Measurements from ENCODE around the gene HOXB6.

Gene HOXB6

DNA sequence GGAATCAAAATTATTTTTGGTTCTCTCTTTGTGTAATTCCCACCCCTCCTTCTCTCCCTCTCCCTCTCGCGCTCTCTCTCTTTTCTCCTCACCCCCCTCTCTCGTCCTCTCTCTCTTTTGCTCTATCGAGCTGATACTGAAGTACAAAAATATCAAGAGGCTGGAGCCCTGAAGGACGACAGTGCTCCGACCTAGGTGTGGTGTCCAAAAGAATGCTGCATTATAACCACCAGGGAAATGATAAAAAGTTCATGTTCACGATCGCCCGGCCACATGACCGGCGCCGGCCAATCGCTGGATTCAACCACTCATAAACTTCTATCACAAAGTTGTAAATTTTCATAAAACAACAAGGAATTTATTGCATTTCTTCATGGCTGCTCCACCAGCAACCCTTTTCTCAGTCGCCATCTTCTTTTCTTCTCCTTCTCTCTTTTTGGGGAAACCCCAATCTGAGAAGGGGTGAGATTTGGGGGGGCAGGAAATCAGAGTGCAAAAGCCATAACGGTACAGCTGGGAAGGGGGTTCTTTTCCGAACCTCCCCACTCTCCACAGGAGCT, at the start of gene HOXB6:
Gene HOXB6, minus strand, starts transcription at position 217 of the 560 bp plus-strand sequence. CDS start 6,836 bp downstream, outside the sequence.
- DNase-seq = no peak

DNA sequence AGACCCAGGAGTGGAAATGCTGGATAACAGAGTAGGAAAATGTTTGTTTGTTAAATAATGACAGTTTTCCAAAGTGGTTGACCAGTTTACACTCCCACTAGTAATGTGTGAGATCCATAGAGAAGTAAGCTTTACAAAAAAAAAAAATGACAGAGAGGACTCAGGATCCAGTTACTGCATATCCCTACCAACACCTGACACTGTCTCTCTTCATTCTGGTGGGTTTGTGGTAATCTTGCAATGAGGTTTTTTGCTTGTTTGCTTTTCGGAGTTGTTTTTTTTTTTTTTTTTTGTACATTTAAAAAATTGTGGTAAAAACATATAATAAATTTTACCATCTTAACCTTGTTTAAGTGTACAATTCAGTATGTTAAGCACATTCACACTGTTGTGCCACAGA, 45.0 kb upstream of the HOXB6 start:
- no peak for DNase-seq

- DNase-seq = no peak
Observed at GRCh38 chr17:48647963-48648245, 43.1 kb upstream of the HOXB6 start.

DNA sequence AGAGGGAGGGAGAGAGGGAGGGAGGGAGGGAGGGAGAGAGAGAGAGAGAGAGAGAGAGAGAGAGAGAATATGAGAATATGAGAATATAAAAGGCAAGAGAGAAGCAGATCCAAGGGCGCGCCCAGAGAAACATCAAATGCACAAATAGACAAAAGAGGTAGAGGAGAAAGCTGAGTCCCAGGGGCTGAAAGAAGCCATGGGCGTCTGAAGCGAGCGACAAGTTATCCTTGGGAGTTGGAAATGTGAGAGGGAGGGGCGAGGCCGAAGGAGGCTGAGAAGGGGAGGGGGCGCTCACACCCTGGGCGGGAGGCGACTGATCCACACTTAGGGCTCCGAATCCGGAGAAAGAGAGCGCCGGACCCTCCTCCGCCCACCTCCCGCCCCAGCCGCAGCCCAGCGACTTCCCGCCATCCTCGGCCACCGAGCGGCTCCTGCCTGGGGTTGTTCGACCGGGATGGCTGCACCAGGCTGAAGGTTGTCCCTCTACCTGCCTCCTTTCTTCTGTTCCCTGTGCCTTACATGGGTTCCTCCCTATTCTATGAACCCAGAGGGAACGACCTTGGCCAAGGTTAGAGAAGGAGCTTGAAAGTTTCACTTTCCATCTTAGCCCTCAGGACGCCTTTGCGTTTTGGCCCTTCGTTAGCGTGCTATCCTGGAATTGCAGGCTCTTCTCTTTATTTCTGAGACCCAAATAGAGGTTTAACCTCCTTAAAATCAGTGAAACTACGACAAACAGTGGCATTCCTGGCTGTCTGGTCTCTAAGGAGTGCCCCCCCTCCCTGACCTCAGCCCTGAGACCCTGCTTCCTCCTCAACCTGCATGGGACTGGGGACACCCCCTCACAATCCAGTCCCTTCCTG, 42.5 kb upstream of the HOXB6 start:
- DNase-seq = no peak

DNA sequence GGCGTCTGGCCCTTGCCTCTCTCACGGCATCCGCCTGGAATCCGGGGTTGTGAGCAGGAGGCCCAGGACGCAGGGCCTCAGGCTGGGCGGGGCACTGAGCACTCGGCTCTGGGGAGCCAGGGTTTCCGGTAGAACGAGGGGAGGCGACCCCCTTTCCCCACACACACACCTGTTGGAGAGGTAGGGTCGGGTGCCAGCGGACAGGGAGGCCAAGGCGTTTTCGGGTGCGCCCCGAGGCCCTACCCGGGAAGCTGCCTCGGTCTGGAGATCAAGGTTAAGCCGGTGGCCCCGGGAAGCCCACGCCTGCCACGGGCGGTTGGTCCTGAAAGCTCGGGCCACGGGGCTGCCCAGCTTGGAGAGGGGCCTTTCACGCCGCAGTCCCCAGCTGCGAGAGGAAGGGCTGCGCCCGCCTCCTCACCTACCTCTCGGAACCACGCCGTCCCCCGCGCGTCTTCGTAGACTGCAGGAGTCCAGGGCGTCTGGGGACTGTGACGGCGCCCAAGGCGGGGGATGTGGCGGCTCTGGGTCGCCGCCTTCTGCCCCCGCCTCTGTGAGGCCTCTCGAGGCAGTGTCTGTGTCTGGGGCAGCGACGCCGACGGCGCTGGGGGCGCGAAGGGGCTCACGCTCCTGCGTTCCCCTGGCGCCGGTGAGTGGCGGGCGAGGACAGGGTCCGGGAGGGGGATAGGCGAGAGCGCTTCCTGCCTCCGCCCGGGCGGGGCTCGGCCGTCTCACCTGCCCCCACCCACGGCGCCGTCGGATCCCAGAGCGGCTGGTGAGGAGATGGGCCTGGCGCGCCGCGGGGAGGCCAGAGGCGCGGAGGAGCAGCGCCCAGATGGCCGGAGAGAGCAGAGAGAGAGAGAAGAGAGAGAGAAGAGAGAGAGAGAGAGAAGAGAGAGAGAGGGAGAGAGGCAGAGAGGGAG, 41.7 kb upstream of the HOXB6 start:
- no peak for DNase-seq

- no peak for DNase-seq
Observed at GRCh38 chr17:48645639-48646182, 40.9 kb upstream of the HOXB6 start.

DNA sequence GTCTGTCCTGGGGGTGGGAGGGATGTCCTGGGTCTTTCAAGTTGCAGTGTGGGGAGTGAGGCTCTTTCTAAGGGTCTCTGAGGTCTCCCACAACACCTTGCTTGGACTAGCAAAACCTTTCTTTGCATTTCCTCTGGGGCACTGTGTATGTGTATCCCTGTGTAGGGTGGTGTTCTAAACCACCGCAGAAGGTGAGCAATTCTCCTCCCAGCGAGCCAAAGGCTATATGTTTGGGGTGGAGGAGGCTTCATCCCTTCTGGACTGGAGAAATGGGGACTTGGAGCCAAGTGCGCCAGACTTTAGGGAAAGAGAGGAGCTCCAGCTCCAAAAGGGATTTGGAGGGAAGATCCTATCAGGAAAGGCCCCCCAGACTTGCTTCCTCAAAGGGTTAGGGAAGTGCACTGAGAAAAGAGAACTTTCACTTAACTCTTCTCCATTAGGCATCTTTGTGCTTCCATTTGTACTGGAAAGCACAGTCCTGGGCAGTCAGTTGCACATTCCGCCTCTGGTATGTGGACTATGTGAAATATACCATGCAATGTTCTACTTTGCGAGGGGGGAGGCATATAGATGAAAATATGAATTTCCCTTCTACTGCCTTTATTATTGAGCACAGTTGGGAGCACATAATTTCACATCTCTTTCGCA, 40.2 kb upstream of the HOXB6 start:
- no peak for DNase-seq

GRCh38 chr17:48644159-48644558, 39.4 kb upstream of the HOXB6 start:
- no peak for DNase-seq

DNA sequence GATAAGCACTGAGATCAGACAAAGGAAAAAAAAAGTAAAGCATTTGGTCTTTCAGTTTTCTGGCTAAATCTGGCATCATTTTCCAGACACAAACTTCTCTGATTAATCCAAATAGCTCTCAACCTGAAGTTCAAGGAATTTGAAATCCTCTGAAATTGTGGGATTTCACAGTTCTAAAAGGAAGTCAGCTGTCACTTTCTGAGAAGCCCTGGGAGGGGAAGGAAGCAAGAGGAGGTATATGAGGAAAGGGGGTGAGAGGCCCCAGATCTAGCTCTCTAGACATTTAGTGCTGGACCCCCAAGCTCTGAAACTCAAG, 38.9 kb upstream of the HOXB6 start:
- DNase-seq = no peak

GRCh38 chr17:48642843-48643696, 38.3 kb upstream of the HOXB6 start:
- DNase-seq = no peak

GRCh38 chr17:48642059-48642842, 37.5 kb upstream of the HOXB6 start:
- DNase-seq = no peak

DNA sequence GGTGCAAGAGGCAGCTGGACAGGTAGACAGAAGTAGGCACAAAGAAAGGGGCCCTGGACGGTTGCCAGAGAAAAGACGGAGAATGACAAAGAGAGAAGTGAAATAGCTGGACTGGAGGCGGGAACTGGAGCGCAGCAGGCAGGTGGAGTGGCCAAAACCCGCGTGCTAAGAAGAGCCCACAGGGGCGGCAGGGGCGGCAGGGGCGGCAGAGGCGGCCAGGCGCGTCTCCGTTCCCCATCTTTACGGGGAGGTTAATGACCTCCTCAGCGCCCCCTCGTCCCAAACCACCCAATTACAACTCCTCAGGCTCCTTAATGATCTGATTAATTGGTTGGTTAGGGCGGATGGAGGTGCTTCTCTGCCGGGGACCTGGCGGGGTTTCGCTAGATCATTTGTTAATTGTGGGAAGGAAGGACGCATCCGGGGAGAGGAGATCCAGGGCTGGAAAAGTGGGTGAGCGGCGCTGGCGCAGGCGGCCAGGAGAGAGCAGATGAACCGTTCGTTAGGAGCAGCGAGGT, 36.8 kb upstream of the HOXB6 start:
- no peak for DNase-seq

DNA sequence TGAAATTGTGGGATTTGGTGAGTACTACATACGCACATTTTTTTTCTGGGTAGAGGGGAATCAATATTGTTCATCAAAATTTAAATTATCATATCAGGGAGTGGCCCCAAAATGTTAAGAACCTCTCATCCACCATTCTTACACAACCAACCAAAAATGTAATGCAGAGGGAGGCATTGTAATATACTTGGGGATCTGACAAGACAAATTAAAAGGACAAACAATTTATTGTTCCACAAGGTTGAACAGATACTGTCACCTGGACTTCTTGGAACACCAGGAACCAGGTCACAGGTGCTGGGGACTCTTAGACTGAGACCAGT, 36.0 kb upstream of the HOXB6 start:
- DNase-seq = no peak

DNA sequence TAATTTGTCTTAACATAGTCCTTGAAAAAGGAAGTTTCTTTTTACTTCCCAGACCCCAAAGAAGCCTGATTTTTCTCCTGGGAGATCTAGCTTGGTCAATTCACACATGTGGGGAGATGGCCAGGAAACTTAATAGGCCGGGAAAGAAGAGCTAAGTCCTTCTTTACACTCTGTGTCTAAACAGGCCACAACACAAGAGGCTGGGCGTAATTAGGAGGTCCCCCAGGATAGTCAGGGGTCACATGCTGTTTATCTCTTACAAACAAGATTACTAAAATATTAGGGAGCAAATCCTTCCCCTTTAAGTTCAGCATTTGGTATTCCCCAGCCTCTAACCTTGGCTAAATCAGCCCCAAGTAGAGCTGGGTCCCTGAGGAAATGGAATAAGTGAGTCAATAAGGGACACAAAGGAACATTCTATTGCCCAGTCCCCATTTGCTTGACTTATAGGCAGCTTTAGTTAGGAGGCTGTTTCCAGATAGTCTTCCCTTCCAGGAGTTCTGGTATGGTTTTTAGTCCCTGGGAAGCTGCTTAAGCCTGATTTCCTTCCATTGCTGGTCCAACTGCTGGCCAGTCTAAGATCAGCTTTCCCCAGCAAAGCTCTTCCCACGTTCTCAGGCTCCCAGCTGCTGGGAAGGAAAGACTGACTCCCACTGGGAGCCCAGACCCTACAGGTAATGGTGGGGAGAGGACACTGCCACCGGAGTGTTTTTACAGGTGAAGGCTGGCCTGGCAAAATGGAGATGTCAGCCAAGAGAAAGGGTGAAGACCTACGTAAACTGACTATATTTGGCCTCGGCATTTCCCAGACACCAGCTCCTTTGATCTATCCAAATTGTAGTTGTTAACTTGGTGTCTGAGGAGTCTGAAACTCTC, 35.4 kb upstream of the HOXB6 start:
- DNase-seq = no peak

DNA sequence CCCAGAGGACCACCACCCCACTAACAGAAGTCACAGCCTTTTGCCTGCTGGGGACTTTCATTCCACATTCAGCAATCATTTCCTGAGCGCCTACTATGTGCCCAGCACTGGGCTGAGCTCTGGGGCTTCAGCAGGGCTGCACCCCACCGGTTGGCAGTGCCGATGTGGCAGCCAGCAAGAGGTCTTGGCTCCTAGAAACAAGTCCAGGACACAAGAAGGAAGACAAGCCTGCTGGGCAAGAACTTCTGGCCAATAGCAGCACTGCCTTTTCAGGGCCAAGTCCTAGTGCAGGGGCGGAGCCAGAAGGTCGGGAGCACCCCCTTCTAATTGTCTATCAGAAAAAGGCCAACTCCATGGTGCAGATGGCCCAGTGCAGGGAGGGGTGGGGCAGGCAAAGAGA, 34.4 kb upstream of the HOXB6 start:
- DNase-seq = no peak

GRCh38 chr17:48637323-48638260, 32.8 kb upstream of the HOXB6 start:
- no peak for DNase-seq

DNA sequence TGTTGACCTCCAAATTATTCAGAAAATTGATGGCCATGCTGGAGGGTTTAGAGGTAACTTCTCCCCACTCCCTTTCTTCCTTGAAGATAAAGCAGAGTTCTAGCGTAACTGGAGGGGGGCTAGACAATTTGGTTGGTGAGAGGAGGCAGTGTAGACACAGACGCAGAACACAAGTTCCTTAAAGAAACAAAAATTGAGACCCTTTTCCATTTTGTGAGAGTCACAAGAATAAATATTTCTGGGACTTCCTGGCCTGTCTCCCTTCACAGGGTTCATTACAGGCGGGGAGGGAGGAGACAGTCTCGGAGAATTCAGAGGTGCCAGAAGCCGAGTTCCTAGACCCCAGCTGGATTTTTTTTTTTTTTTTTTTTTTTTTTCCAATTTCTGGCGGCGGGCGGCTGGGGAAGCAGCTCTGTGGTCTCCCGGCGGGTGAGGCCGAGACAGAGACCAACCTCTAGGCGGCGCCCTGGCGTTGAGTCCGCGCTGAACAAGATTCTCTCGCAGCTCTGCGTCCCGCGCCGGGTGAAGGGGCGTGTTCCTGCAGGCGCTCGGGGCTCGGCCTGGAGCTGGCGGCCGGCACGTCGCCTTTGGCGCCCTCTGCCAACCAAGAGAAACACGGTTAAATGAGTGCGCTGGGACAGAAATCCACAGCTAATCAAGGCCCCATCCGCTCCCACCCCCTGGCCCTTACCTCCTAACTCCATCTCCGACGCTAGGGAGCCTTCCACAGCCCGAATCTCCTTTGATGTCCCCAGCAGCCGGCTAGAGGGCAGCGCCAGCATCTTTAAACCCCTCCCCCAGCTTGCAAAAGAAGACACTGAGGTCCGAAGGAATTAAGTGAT, 31.6 kb upstream of the HOXB6 start:
- no peak for DNase-seq

Measured in NCI-H446 treated with DMSO at 0.1 percent for 48 hours (cell line).